HG02678 (cell line): ENCODE data around the gene WDR31.
"Not testable (repeated sequence)": the region's sequence is repeated elsewhere in the genome, so short reads cannot be mapped to it uniquely, and the experiment has no call there.

Experiments used
- ATAC-seq: cut with Tn5 transposase; IDR thresholded peaks from one replicate; pipeline ENCODE4 v1.9.1; 2021; ENCODE audit warnings: mild to moderate bottlenecking, moderate library complexity; ENCODE audit not compliant: unreplicated experiment

Gene WDR31

DNA sequence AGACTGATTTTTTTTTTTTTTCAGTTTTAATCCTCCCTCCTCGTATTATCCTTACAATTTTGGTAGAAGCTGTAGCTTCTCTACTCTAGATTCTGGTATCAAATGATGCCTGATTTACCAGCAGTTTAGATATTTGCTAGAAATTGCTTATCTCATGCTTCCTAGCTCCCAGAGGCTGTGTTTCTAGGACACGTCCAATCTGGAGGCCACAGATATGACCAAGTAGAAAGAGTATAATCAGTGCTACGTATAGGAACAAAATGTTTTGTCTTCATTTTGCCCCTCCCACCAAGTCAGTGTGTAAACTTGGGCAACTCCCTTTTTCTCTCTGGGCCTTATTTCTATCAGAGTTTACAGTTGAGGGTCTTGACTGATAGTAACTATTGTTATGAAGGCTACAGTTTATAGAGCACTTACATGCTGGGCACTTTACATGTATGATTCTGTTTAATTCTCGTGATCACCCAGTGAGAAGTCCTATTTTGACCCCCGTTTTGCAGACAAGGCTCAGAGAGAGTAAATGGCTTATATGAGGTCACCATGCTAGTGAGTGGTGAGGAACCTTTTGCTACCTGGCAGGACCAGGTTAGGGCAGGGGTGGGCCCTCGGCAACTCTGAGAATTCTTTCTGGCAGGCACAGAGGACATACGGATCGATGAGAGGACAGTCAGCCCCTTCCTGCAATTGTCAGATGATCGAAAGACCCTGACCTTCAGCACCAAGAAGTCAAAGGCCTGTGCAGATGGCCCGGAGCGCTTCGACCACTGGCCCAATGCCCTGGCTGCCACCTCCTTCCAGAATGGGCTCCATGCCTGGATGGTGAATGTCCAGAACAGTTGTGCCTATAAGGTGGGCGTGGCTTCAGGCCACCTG, 29.1 kb upstream of the WDR31 start:
- ATAC-seq, result no peak

DNA sequence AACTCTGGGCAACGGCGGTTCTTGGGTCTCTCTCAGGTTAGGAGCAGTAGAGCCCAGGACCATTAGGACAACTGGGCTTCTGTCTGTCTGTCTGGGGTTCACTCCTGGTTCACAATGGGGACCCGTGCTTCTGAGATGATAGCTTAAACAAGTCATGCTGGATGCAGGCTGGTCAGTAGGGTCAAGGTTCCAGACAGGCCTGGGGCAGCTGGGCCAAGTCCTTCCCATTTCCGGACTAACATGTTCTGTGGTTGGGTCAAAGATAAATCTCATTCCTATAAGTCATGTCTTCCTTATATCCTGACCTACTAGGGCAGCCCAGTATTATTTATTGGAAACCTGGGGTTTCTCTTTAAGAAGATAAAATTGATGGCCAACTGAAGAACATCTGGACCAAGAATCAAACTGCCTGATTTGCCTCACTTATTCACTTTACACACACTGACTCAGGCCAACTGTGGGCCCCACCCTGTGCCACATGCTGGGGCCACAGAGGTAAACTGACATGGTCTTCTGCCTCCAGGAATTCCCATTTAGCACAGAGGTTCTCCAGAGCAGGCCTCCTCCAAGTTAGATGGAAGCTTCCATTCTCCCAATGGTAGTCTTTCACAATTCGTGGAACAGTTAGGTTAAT, 28.4 kb upstream of the WDR31 start:
- no peak for ATAC-seq

DNA sequence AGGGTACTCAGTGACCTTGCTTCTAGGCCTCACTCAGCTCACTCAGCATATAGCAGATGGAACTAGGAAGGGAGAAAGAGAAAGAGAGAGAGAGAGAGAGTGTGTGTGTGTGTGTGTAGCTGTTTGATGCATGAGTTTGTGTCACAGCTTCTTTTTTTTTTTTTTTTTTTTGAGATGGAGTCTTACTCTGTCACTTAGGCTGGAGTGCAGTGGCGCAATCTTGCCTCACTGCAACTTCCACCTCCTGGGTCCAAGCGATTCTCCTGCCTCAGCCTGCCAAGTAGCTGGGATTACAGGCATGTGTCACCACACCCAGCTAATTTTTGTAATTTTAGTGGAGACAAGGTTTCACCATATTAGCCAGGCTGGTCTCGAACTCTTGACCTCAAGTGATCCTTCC, 25.6 kb upstream of the WDR31 start:
- ATAC-seq, result not testable (repeated sequence)

DNA sequence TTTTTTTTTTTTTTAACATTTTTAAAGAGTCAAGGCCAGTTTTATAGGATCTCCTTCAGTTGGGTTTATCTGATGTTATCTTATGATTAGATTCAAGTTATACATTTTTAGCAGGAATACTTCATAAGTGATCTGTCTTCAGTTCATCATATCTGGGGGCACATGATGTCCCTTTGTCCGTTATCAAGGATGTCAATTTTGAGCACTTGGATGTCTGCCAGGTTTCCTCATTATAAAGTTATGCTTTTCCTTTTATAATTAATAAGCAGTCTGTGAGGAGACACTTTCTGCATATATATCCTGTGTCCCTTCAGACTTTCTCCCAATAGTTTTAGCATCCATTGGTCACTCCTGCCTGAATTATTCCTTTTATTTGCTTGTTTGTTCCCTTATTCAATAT, 24.9 kb upstream of the WDR31 start:
- no peak for ATAC-seq

DNA sequence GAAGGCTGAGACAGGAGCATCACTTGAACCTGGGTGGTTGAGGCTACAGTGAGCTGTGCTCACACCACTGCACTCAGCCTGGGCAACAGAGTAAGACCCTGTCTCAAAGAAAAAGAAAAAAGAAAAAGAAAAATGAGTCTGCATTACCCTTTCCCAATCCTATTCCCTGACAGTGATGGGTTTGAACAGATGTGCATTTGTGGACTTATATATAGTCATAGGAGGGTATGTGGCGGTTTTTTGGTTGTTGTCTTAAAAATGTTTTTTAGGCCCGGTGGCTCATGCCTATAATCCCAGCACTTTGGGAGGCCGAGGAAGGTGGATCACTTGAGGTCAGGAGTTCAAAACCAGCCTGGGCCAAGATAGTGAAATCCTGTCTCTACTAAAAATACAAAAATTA, 23.3 kb upstream of the WDR31 start:
- no peak for ATAC-seq

DNA sequence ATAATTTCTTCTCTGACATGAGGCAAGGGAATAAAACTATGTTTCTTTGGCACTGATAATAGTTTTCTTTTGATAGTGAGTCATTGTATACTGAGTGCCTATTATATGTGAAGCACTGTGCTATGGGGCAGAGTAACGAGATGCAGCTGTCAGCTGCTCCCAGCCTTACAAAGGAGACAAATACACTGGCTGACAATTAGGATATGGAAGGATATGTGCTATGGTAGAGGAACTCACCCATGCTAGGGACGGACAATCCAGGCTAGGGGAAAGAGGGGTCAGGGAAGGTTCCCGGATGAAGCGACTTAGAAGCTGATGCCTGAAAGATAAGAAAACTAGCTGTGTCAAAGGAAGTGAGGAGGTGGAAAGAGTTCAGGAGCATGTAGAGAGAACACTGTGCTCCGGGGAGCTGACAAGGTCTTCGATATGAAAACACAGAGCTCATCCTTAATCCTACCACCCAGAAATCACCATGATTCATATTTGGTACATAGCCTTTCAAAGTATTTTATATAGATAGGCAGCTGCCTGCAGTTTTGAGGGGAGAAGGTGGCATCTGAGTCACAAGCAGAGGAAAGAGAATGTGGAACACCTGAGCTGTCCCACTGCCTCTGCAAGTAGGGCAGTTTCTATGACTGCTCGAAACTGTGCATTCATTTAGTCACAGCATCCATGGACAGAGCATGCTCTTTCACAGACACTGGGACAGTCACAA, 21.4 kb upstream of the WDR31 start:
- no peak for ATAC-seq

DNA sequence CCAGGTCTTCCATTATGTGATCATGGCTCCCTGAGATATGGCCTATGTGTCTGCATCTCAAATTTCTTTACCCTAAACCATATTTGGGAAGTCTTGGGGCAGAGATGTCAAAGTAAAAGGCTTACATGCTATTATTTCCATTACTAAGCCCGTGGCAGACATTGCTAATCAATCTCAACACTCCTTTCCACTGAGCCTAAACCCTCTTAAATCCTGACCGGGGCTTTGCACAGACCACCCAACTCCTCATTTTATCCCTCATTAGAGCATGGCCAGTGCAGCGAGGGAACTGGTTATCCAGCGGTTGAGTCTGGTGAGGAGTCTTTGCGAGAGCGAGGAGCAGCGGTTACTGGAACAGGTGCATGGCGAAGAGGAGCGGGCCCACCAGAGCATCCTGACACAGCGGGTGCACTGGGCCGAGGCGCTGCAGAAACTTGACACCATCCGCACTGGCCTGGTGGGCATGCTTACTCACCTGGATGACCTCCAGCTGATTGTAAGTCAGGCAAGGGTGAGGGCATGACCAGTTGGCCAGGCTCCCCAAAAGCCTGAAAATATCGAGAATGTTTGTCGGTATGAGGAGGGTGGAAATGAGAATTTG, 20.3 kb upstream of the WDR31 start:
- ATAC-seq, result no peak

DNA sequence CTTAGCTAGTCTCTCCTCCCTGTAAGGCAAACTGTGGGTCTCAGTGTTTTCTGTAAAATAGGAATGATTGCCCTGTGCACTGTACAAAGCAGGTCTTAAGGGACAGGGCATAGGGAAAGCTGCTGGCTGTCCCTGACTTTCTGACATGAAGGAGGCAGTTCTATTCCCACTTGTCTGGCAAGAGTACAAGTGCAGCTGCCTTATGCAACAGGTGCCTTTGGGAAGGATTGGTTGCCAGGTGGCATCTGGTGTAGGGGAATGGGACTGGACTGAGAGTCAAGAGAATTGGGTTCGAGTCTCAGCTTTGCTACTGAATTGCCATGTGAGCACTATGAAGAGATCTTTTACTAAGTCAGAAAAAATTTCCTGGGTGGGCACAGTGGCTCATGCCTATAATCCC, 19.3 kb upstream of the WDR31 start:
- no peak for ATAC-seq

DNA sequence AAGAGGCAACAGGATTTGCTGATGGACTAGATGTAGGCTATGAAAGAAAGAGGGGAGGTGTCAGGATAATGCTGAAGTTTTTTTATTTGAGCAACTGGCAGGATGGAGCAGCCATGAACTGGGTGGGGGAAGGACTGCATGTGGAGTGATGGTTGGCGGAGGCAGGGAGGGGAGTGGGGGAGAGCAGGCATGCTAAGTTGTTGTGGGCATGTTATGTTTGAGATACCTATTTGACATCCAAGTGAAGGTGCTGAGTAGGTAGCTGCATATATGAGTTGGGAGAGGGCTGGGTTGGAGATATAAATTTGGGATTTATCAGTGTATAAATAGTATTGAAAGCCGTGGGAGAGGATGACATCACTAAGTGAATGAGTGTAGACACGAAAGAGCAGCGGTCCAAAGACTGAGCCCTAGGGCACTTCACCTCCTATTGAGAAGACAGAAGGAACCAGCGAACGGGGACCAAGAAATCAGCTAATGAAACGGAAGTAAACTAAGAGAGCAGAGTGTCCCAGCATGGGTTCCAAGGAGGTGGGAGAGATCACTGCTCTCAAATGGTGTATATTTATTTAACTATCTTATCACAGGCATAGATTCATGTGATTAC, 16.7 kb upstream of the WDR31 start:
- no peak for ATAC-seq

DNA sequence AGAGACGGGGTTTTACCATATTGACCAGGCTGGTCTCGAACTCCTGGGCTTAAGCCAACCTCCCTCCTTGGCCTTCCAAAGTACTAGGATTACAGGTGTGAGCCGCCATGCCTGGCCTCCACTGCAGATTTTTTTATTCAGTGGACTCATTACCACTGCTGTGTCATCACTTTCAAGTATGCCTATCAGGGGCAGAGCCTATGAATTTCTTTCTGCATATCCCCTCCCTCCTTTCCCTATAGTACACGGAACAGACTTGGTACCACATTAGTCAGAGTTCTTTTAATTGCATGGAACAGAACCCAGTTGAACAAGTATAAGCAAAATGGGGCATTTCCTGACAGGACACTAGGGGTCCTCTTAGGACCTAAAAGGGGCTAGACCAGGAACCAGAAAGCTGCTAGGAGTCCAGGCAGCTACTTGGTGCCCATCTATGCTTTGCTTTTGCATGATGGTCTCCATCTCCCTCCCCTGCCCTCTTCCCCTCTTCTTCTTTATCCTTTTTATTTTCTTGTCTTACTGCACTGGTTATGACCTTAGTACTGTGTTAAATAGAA, 15.0 kb upstream of the WDR31 start:
- ATAC-seq, result no peak

DNA sequence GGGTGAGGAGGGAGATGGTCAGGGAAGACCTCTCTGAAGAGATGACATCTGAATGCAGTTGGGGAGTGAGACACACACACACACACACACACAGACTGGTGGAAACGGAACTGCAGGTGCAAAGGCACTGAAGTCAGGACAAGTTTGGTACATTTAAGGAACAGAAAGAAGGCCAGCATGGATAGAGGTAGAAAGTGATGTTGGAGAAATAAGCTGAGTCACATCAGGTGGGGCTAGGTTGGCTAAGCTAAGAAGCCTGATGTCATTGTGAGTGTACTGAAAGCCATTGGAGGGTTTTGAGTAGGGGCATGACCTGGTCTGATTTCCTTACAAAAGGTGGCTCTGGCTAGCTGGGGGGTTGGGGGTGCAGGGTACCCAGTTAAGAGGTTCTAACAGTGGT, 12.3 kb upstream of the WDR31 start:
- no peak for ATAC-seq

DNA sequence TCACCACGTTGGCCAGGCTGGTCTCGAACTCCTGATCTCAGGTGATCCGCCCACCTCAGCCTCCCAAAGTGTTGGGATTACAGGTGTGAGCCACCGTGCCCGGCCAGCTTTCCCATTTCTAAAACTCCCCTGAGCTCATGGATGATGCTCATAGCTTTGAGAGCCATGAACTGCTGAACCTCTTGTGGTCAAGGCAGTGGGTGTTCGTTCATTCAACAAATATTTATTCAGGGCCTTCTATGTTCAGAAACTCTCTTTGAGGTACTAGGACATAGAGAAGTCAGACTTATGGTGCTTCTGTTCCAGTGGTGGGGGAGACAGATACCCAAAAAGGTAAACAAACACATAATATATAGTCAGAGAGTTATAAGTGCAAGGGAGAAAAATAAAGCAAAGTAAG, 11.9 kb upstream of the WDR31 start:
- no peak for ATAC-seq

DNA sequence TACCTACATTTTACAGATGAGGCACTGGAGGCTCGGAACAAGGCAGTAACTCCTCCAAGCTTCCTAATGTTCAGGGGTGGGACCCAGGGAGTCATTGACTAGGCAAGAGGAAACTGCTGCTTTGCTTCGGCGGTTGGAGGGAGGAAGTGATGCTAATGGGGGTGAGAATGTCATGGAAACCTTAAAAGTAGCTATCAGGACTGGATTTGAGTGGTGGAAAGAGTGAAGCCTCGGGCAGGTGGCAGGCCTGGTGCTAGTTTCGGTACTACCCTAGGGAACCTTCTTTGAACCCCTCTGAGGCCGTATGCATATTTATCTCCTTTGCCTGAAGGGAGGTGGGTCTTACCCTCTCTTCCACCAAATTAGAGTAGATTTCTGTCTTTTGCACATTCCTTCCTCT, 10.9 kb upstream of the WDR31 start:
- no peak for ATAC-seq

DNA sequence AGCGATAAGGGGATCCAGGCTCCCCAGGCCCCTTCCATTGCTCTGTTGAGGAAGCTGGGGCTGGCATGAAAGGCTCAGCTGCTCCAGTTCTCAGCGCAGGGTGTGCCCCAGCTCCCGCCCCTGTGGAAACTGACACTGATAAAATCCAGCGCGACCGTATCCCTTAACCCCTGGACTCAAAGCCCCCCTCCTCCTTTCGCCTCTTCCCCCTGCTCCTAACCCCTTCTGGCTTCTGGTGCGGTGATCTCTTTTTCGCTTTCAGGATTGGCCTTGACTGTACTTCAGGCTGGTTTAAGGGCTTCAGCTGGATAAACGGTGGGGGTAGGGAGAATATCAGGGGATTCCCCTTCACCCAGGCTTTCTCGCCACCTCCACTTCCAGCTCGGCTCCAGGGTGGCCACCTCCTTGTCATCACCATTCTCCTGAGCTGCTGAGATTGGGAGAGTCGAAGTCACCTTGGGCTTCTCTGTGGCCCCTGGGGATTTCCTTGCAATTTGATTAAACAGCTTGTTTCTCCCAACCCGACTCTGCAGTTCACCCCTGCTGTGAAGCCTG, 10.1 kb upstream of the WDR31 start:
- ATAC-seq, result no peak

DNA sequence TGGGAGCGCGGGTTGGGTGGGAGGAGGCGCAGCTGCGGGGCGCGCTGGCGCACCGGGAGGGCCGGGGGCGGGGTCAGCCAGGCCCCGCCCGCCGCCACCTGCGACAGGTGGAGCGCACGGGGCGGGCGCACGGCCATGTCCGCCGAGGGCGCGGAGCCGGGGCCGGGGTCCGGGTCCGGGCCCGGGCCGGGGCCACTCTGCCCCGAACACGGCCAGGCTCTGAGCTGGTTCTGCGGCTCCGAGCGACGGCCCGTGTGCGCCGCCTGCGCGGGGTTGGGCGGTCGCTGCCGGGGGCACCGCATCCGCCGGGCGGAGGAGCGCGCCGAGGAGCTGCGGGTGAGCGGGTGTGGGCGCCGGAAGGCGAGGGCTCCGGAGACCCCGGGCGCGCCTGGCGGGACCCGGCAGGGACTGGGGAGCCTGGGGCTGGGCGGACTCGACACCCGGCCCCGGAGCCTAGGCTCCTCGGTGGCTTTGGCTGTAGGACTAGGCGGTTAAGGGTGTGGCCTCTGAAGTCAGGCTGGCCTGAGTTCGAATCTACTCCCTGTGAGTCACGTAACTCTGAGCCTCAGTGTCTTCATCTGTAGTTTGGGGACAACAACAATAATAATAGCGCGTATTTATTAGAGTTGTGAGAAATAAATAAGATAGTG, 9.5 kb upstream of the WDR31 start, which contains the start of gene BSPRY:
Gene BSPRY (plus strand): TSS at position 97 of the 650 bp plus-strand sequence. CDS start 39 bp downstream, at position 136.
- peak; percentile 42 for ATAC-seq

DNA sequence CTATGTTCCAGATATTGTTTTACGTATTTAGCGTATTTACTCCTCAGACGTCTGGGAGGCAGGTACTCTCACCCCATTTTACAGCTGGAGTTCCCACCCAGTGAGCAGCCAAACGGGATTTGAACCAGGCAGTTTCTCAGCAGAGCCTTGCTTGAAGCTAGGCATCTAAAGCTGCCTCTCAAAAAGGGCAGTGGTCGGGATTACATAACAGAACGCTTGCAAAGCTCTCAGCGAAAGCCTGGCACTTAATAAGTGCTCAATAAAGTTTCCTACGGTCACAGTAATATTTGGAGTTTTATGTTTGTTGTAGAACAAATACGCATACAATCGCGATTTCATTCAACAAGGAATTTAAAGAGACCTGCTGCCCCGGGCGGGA, 9.0 kb upstream of the WDR31 start:
- no peak for ATAC-seq

DNA sequence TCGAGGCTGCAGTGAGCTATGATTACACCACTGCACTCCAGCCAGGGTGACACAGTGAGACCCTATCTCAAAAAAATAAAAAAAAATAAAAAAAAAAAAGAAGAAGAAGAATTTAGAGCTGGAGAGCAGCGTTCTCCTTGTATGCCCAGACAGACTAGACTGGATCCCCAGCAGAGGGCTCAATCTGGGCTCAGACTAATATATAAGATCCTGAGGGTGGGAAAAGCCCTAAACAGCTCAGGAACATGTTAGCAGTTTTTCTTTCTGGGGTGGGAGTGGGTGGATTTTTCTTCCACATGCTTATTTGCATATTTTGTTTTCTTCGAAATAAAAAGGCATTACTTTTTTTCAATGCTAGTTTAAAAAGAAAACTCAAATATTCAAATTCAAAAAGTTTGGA, 8.4 kb upstream of the WDR31 start:
- no peak for ATAC-seq

DNA sequence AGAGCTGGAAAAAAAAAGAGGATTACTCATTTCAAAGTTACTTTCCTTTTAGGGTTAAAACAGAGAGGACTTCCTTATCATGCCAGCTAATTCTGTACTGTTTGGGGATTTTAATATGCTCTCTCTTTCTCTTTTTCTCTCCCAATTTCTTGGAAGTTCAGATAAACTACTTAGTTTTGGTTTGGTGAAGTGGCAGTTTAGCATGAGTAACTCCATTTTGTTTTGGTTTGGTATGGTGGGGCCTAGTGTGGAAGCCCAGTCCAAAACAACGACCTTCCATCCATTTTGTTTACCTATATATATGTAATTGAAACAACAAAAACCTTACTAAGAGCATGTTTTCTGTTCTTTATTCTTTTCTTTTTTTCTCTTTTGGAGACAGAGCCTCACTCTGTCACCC, 5.6 kb upstream of the WDR31 start:
- no peak for ATAC-seq

DNA sequence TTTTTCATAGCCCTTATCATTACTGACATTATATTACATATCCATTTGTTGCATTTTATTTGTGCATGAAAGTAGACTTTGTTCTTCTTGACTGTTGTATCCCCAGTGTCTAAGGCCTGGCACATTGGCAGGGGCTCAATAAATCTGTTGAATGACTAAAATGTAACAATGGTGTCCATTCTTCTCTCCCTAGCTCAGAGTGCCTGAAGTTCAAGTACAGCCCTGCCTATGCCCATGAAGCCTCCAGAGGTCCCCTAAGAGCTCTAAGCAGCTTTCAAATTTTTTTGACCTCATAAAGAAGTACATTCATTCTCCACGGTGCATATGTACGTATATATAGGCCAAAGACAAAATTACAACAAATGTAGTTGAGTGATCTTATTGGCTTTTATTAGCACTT, 5.1 kb upstream of the WDR31 start:
- ATAC-seq, result no peak

DNA sequence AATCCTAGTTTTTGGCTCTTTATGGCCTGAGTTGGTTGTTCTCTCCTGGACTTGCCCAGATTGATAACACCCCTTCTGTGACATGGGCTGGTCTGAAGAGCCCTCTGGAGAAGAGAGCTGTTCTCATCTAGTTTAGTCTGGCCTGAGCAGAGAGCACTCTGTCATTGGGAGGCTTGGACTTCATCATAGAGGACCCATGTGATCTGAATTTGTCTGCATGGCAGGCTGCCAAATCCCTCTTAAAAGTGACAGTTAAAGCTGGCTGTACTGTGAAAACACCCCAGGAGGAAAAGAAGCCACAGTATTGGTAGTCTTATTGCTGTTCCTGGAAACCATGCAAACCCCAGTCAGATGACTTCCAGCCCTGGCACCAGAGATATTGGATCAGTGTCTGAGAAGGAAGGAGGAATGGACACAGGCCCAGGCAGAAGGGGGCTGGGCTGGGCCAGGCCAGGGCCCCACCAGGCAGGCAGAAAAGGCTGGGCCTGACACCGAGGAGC, 3.7 kb upstream of the WDR31 start:
- no peak for ATAC-seq
